A204.1 (cell line): ENCODE data around the gene VWA5B1.

ENCODE experiments used
- FAIRE-seq: peaks from 2 replicates; lab custom pipeline; 2012; peaks lifted over from hg19 to GRCh38; lab: Jason Lieb, UNC

The VWA5B1 gene

DNA sequence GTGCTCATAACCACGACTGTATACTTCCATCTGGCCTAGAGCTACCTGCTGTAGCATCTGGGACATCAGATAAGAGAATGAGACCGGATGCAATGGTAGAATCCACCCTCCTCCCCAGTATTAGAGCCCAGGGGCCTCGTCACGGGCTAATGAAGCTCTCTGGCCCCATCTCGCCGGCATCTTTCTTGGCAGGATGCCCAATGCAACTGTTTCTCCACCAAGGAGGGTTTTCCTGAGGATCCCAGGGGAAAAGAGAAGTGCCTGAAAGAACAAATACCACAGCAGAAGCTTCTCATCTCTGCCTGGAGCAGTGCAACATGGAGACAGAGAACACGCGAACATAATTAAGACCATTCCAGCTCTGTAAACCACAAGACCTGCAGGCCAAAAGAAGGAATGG is 80.0 kb downstream of the VWA5B1 start:
- FAIRE-seq, result no peak

DNA sequence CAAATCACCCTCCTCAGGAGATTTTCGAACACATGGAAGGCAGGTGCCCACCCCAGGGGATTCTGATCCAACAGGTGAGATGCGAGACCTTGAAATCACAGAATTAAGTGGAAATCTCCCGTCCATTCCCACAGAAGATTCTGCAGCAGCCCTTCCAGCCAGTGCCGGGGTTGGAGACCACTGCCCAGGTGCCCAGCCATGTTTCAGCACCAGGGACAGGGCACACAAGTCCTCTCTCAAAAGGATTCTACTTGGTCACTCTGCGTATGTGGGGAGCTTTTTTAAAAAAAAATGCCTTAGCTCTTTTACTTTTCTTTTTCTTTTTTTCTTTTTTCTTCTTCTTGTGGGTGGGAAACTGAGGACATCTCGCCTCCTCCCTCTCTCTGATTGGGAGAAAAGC is 80.7 kb downstream of the VWA5B1 start:
- no peak for FAIRE-seq

DNA sequence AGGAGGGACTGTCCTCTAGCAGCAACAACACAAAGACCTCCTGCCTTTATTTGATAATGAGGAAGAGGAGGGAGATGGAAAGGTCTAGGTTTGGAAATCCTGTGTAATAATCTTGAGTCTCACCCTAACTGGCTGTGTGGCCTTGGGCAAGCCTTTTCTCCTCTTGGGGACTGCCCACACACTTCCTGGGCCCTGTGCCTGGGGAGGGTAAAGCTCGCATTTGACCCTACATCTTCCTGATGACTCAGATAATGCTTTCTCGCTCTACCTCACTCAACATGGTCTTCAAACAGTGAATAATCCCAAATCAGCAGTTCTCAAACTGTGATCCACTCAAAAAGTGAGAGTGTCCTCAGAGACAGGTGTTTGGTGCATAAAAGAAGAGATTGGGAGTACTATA is 81.2 kb downstream of the VWA5B1 start:
- FAIRE-seq, result no peak

DNA sequence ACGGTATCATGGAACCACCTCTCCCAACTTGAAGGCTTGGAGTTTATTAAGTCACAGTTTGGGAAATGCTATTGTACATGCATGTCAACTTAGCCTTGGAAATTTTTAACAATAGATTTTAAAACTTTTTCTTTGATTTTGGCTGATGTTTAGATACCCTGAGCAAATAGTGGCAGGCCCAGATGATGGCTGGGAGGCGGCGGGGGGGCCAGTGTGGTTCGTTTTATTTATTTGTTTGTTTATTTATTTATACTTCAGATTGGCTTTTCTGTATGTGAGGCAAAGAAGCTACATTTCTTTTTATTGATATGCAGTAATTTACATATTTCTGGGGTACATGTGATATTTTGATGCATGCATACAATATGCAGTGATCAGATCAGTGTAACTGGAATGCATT is 82.0 kb downstream of the VWA5B1 start:
- no peak for FAIRE-seq

DNA sequence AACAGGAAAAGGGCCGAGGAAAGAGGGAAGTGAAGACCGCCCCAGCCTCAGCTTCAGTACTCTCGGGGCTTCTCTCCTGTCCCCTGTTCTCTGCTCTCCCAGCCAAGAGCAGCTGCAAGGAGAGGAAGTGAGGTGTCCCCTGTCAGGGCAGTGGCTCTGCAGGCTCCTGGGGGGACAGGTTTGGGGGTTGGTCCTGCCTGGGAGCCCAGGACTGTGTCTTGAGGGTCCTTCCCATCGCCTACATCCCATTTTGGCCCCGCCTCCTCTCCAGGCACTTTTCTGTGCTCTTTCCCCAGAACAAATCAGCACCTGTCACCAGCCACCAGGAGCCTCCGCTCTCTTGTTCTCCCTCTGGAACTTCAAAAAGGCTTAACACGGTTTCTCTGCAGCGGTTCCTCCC is 82.6 kb downstream of the VWA5B1 start:
- FAIRE-seq, result no peak

DNA sequence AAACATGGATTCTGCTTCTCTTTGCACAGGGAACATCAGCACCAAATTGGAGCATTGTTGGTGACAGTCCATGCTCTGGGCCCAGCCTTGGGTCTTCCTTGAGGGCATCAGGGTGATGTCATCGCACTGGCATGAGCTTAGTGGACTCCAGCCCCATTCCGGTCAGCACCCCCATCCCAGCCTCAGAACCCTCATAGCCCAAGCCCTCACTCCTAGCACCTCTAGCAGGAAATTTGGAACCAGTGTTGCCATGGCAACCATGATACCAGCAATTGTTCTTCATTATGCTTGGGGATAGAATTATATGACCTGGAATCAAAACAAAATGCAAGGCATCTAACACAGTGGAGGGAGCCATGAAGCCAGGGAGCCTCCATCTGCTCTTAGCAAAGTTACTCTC is 83.1 kb downstream of the VWA5B1 start:
- no peak for FAIRE-seq

DNA sequence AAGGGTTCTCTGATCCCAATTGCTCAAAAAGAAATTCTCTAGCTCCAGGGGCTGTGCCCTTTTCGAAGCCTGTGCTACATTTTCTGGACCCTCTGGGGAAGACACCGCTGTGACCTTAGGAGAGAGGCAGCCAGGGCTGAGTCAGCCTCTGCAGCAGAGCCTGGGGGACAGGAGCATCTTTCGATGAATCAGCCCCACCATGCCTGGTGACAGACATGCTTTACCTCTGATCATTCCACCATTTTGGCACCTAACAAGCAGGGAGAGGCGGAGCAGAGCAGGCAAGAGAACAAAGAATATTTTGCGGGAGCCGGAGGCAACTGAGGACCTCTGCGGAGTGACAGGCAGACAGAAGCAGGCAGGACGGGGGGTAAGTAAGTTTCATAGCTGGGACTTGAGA is 84.9 kb downstream of the VWA5B1 start:
- FAIRE-seq, result no peak

DNA sequence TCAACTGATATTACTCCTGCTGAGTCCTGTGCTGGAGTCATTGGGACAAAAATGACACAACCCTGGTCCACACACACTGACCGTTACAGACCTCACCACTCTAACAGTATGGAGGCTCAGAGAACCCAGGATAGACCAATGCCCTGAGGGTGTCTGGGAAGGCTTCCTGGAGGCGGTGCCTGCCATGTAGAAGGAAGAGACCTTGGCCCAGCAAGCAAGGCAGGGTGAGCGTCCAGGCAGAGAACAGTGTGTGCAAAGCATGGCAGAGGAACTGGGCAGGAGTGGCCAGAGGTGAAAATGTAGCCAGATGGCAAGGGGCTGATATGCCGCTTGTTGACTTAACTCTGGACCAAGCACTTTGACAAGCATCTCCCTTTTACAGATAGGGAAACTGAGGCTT is 85.5 kb downstream of the VWA5B1 start:
- FAIRE-seq, result no peak

DNA sequence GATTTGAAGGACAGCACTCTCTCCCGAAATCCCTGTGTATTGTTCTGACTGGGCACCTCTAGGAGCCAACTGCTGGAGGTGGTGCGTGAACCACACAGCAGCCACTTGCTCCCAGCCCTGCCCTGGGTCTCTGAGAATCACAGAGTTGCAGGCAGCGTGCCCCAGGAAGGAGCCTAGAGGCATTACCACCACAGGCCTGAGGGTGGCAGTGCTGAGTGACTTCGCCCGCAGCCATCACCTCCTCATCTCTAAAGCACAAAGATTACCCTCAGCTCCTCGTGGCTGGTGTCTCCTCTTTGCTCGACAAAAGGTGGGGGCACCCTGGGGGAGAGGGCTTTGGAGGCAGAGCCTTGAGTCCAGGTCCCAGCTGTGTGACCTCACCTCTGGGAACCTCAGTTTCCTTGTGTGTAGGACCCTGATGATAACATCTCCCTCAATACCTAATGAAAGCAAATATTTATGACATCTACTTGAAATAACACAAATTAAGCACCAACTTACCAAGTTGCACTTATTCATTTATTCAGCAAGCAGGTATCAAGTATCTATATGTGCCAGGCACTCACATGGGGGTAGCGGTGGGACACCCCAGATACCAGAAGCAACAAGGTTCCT is 86.3 kb downstream of the VWA5B1 start:
- no peak for FAIRE-seq

DNA sequence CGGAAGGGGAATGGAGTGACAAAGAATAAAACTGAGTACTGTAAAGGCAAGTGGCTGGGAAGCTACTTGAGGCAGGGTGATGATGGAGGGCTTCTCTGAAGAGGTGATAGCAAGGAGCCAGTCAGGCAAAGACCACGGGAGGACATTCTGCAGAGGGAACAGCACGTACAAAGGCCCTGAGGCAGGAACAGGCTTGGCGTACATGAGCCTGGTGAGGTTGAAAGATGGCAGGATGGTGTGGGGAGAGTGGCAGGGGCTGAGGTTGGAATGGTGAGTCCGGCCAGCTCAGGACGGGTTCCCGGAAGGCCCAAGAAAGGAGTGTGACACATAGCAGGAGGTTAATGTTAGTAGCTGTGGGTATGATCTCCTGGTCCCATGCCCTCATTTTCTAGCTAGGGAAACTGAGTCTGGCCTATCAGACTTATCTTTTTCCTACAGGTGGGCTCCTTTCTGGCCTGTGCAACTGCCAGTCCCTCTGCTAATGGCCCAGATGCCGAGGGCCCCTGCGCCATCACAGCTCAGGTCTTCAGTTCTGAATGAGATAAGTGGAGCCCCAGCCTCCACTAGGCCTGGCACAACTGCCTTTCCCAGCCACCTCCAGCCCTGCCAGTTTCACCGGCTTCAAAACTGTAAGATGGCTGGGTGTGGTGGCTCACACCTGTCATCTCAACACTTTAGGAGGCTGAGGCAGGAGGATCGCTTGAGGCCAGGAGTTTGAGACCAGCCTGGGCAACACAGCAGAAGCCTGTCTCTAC is 87.0 kb downstream of the VWA5B1 start:
- FAIRE-seq, result no peak

DNA sequence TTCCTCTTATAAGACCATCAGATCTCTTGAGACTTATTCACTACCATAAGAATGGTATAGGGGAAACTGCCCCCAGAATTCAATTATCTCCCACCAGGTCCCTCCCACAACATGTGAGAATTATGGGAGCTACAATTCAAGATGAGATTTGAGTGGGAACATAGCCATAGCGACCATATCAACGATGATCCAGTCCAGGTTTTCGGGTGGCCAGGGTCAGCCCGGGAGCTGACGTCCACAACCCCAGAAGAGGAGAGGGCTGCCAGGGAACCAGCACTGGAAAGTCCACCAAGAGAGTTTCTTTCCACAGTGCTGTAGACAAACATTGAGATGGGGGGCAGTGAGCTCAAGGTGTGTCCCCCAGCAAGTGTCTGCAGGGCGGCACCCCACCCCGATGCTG is 88.4 kb downstream of the VWA5B1 start:
- FAIRE-seq, result no peak

DNA sequence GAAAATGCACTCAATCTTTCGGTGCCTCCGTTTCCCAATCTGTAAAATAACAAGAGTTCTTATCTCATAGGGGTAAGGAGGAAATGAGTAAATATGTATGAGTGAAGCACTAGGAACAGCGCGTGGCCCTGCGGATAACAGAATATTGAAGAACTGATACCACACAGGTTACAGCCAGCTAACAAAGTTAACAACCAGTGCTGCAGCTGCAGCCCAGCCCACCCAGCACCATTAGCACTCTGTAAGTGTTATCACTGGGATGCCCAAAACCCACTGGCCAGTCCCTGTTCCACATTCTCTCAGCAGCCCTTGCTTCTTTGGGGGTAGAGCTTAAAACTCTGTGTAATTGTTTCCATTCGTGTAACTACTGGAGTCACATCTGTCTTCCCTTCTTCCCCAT is 89.5 kb downstream of the VWA5B1 start:
- no peak for FAIRE-seq

DNA sequence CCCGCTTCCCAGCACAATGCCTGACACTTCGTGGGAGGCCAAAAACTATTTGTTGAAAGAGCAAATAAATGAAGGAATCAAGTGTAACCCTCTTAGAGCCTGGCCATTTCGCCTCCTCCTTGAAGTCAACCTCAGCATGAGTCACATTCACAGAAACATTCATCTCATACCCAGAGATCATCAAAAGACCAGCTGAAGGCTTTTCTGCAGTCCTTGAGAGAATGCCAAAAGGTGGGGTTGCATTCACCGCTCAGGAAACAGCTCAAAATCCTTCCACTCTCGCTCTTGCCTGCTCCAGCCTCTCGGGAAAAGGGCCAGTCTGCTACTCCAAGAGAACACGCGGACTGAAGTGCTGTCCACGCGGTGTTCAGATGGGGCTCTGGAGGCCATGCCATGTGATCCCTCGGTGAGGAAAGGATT is 90.0 kb downstream of the VWA5B1 start:
- no peak for FAIRE-seq

DNA sequence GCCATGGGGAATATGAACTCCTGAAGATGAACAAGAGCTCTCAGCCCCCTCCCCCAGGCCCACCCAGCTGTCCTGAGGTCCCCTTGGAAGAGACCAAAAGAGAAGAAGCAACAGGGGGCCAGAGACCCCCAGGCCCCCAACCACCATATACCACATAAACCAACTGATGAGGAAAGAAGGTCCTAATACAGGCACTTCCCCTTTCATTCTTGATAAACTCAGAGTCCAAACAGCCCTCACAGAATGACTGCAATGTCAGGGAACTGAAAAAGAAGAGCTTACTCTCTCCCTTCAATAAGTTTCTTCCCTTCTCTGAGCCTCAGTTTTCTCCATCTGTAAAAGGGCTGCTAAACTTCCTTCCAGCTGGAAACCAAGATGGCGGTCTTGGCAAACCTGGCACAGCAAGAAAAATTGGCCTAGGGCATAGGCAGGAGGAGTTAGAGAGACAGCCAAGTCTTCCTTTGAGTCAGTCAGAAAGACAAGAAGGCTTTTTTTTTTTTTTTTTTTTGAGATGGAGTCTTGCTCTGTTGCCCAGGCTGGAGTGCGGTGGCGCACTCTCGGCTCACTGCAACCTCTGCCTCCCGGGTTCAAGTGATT is 90.5 kb downstream of the VWA5B1 start:
- no peak for FAIRE-seq

DNA sequence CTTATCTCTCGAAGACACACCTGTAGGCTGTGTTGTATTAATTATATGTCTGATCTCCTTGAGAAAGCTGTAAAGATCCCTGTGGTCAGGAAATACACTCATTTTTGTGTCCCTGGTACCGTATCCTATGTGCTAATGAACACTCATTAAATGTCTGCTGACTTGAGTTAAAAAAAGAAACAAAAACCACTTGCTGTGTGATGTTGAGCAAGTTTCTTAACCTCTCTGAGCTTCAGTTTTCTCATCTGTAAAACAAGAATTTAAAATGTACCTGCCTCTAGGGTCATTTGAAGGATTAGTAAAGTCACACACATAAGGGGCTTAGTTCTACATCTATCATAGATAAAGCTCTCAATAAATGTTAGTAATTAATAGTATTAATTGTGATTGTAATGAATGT is 91.3 kb downstream of the VWA5B1 start:
- FAIRE-seq, result no peak

DNA sequence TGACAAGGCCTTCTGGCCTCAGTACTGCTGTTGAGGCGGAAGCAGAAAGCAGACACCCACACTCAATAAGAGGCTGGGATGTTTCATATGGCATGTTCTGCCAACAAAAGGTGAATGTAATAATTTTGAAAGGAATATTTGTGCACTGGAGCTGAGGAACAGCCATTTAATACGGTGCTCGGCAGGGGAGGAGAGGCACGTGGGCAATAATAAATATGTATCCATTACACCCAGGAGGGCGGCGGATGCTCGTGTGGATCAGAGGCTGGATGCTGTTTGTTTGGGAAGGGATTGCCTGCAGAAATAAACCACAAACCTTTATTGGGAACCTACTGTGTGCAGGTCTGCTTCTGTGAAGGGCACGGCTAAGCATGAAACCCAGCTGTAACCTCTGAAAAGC is 92.0 kb downstream of the VWA5B1 start:
- FAIRE-seq, result no peak

DNA sequence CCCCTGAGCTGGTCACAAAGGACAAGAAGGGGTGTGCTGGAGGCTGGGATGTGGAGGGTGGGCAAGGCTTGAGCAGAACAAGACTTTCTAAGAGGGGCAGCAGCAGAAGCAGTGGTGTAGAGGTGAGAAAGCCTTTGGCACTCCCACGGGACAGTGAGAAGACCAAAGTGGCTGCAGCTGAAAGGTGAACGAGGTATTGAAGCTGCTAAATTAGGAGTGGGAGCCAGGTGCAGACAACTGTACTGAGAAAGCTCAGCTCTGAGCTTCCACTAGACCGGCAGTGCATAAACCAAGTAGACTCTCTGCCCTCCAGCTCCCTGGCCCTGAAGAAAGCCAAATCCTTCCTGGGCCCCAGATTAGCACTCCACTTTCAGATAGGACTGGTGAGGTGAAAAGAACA is 93.0 kb downstream of the VWA5B1 start:
- no peak for FAIRE-seq

DNA sequence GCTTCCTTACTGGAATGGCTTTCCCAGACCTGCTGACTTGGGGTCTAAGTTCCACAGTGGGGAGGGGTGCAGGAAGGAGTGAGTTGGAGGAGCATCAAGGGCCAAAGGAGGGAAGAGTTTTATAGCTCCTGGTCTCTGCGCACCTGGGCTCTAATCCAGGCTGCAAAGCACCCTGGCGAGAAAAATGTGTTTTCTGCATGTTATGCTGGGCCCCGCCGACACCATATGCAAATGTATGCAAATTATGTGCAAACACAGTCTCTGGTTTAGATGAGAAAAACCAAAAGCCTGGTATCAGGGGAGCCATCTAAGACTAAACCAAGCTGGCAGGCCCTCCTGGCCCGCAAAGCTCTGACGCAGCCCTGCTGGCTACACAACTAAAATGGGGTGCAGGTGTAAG is 95.0 kb downstream of the VWA5B1 start:
- FAIRE-seq, result no peak

DNA sequence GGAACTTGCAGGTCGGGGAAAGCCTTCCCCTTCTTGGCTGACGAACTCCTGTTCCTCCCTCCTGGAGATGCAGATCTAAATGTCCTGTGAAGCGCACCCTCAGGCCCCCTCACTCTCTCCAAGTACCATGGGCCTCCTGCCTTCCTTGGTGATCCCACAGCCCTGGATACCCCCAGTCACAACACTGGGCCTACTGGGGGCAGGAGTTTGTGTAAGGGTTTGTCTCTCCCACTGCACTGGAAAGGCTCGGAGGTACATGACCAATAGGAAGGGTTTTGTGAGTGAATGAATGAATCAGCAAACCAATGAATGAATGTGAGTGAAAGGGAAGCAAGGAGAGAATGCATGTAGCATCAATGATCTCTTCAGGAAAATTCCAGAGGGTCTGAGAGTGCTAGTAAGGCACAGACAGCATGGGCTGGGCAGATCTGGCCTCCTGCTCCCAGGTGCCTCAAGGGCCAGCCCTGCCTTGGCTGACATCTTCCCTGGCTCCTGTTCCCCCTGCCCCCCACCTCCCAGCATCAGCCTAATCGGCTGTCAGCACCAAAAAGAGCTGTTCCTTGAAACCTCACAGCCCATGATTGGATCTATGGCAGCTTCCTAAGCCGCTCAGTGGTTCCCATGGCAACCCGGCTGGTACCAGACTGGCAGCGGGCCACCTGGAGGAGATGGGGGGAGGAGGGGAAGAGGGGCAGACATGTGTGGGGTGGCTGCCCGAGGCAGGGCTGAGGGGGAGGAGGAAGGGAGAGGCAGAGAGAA is 95.8 kb downstream of the VWA5B1 start:
- FAIRE-seq, result no peak

DNA sequence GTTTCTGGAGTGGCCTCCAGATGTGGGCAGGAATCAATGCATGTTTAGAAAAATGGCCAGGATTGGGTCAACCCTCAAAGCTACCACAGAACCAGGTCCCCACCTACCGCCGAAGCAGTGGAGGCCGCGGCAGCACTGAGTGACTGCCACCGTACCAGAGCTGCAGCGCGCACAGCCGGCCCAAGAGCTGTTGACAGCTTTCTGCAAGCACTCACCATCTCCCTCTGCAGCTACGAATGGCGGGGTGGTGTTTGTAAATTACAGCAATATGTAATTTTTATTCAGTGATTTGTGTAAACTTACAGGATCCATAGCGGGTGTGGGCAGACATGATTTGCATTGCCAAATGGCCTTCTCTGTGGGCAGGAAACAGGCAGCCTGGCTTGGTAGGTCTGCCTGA is 98.9 kb downstream of the VWA5B1 start:
- no peak for FAIRE-seq

DNA sequence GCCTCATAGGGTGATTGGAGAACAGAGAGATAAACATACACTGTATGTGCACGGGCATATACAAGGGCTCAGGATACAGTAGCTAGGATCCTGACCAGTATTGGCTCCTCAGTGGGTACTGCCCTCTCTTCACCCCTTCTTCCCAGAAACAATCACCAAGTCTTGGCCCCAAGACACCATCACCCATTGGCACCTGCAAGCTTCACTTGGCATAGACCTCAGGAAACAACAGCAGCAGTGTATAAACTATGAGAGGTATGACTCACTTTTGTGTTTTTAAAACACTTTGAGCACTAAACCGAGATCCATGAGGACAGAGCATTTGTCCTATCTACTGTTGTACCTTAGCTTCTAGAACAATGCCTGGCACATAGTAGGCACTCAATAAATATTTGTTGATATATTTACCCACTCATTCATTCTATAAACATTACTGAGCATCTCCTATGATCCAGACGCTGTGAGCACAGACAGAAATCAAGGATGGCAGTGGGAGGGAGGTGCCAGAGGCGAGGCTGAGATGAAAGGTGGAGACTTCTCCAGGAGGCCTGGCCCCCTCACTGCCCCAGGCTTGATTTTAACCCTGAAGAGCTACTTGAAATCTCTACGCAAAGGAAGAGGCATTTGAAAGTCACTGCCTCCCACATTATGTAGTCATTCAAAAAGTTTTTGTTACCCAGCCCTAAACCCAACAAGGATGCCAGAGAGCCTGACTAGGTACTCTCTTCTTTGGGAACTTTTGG is 100.1 kb downstream of the VWA5B1 start:
- no peak for FAIRE-seq

DNA sequence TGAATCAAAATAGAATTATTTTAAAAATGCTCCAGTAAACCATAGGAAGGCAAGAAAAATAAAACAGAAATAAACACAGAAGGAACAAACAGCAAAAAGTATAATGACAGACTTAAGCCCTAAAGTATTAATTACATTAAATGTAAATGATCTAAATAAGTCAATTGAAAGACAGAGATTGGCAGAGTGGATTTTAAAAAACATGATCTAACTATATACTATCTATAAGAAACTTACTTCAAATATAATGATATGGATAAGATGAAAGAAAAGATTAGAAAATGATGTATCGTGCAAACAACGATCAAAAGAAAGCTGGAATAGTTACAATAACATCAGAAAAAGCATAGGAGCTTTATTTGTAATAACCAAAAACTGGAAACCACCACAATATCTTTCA is 104.6 kb downstream of the VWA5B1 start:
- no peak for FAIRE-seq

DNA sequence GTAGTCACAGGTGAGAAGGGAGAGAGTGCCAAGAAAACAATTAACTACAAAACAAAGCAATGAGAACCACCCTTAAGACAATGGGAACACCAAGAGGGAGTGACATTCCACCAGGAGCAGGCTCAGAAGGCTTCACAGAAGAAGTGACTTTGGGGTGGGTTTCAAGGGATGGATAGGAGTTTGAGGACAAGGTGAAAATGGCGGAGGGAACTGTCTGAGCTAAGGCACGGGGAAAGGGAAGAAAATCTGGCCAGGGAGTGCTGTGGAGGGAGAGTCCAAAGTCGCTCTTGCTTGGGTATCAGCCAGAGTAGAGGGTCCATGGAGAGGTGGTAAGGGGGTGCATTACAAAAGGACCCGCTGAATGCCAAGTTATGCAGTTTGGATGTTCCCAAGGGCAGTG is 108.1 kb downstream of the VWA5B1 start:
- FAIRE-seq, result no peak
